ENCODE measurements around the gene PLXDC2.

Gene PLXDC2

DNA sequence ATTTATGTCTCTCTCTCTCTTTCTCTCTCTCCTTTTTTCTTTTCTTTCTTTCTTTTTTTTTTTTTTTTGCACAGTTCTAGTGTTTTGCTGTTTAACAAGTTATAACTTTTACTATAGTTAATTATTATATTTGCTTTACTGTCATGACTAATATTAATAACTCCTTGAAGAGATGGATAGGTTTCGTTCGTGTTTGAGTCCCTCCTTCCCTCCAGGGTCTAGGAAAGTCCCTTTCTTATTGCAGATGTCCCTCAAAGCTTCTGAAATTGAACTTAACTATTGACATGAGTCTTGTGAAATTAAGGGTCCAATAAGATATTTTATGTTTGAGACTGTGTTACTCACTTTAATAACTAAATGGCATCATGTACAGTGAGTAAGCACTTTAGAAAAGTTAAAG, 131.4 kb downstream of the PLXDC2 start:
- Histone ChIP-seq H3K9ac (ENCODE audit: low read length) (no peak overlapping the region), H3K4me3 (ENCODE audit: low read depth in 1 of 2, low read length in 2 of 2) (no peak overlapping the region), H3K36me3 (ENCODE audit: insufficient read depth, low read length) (no peaks in the 10 kb centered on the region), H3K27me3 (ENCODE audit: control insufficient read depth in 1 of 2, insufficient read depth in 2 of 2, low read length in 2 of 2) (no peaks in the 10 kb centered on the region), H3K27ac (ENCODE audit: low read depth, low read length) (no peak overlapping the region), H3K9me3 (ENCODE audit: low read length) (no peaks in the 10 kb centered on the region), H3K4me1 (ENCODE audit: insufficient read depth, low read length) (peaks cover 25% of the 10 kb centered on the region)

- Histone ChIP-seq H3K4me3 (ENCODE audit: low read depth in 1 of 2, low read length in 2 of 2) (no peak overlapping the region), H3K27me3 (ENCODE audit: control insufficient read depth in 1 of 2, insufficient read depth in 2 of 2, low read length in 2 of 2) (no peaks in the 10 kb centered on the region), H3K9me3 (ENCODE audit: low read length) (no peaks in the 10 kb centered on the region), H3K27ac (ENCODE audit: low read depth, low read length) (no peak overlapping the region), H3K36me3 (ENCODE audit: insufficient read depth, low read length) (no peaks in the 10 kb centered on the region), H3K9ac (ENCODE audit: low read length) (no peak overlapping the region), H3K4me1 (ENCODE audit: insufficient read depth, low read length) (peaks cover 9% of the 10 kb centered on the region)
Observed at GRCh38 chr10:19952224-19953010, 136.2 kb downstream of the PLXDC2 start.

DNA sequence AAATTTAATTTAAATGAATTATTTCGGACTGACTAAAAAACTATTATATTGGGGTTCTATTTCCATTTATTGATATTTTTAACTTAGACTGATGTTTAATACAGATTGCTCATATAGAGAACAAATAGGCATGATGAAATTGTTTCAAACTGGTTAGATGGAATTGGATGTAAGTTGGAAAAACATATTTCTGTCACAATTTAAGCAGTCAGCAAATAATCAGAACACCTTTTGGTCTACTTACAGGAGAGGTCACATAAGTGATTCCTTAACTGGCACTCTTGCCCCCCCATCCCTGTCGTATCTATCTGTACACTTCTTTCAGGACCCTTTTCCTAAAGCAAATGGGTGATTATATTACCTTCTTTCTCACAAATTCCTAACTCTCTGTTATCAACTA, 138.4 kb downstream of the PLXDC2 start:
- peaks cover 9% of the 10 kb centered on the region for H3K4me1 ChIP-seq (ENCODE audit: insufficient read depth, low read length)
- no peak overlapping the region for H3K27ac ChIP-seq (ENCODE audit: low read depth, low read length)
- H3K36me3 ChIP-seq (ENCODE audit: insufficient read depth, low read length) = no peaks in the 10 kb centered on the region
- H3K9me3 ChIP-seq (ENCODE audit: low read length) = no peaks in the 10 kb centered on the region
- no peak overlapping the region for H3K4me3 ChIP-seq (ENCODE audit: low read depth in 1 of 2, low read length in 2 of 2)
- no peaks in the 10 kb centered on the region for H3K27me3 ChIP-seq (ENCODE audit: control insufficient read depth in 1 of 2, insufficient read depth in 2 of 2, low read length in 2 of 2)
- no peak overlapping the region for H3K9ac ChIP-seq (ENCODE audit: low read length)

- no peak overlapping the region for H3K9ac ChIP-seq (ENCODE audit: low read length)
- no peaks in the 10 kb centered on the region for H3K36me3 ChIP-seq (ENCODE audit: insufficient read depth, low read length)
- H3K9me3 ChIP-seq (ENCODE audit: low read length) = no peaks in the 10 kb centered on the region
- no peak overlapping the region for H3K27ac ChIP-seq (ENCODE audit: low read depth, low read length)
- peaks cover 9% of the 10 kb centered on the region for H3K4me1 ChIP-seq (ENCODE audit: insufficient read depth, low read length)
- no peaks in the 10 kb centered on the region for H3K27me3 ChIP-seq (ENCODE audit: control insufficient read depth in 1 of 2, insufficient read depth in 2 of 2, low read length in 2 of 2)
- H3K4me3 ChIP-seq (ENCODE audit: low read depth in 1 of 2, low read length in 2 of 2) = no peak overlapping the region
Observed at GRCh38 chr10:19956516-19957032, 140.3 kb downstream of the PLXDC2 start.

DNA sequence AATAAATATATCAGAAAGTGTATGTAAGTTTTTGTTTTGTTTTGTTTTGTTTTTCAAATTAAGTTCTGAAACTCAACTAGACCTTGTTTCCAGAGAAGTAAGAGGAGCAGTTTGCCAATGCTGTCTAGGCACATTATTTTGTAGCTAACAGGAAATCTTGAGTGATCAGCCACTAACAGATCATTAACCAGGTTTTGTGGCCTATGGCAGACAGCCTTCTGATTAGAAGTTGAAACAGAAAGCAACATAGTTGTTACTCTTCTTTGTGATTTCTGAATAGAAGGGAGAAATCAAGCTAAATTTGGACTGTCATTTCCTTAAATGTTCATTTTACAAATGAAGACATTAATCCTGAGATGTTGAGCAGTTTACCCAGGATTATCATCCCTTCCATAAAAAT, 142.6 kb downstream of the PLXDC2 start:
- Histone ChIP-seq H3K4me3 (ENCODE audit: low read depth in 1 of 2, low read length in 2 of 2) (no peak overlapping the region), H3K4me1 (ENCODE audit: insufficient read depth, low read length) (peaks cover 3% of the 10 kb centered on the region), H3K9ac (ENCODE audit: low read length) (no peak overlapping the region), H3K27me3 (ENCODE audit: control insufficient read depth in 1 of 2, insufficient read depth in 2 of 2, low read length in 2 of 2) (no peaks in the 10 kb centered on the region), H3K27ac (ENCODE audit: low read depth, low read length) (no peak overlapping the region), H3K36me3 (ENCODE audit: insufficient read depth, low read length) (no peaks in the 10 kb centered on the region), H3K9me3 (ENCODE audit: low read length) (no peaks in the 10 kb centered on the region)

DNA sequence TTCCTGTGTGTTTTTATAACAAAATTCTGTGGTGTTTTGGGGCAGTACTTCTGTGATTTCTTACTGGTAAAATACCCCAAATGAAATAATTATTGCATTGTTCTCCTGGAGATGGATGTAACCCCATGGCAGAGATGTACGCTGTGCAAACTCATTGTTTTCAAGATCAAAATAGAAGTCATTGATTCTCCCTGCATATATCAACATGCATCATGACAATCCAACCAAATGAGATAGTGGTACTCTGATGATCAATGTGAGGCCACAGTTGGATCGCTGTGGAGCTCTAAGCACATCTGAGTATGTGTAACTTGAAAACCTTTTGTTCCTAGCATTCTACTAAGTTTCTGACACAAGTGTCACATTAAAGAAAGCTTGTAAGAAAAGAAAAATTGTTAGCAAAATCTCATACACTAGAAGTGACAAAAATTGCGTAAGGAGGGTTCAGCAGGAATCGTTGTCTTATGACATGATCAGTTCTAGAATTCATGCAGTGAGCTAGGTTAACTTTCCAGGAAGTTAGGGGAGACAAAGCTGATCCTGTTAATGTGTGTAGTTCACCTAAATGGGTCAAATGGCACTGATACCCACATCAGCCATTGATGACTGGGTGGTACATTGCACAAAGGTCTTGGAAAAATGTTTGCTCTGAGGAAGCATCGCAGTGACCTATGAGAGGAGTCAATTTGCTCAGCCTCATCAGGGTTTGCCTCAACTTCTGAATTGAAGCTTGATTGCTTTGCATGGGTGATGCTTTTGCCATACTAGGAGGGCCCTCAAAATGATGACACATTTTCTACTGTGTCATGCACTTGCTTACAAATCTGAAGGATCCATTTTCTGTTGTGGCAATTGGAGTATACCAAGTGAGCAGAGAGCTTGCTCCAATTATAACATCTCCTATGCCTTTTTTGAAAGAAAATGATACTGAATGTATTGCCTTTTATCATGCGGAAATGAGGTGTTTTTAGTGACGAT, 145.1 kb downstream of the PLXDC2 start:
- Histone ChIP-seq H3K9ac (ENCODE audit: low read length) (no peak overlapping the region), H3K4me1 (ENCODE audit: insufficient read depth, low read length) (no peaks in the 10 kb centered on the region), H3K27me3 (ENCODE audit: control insufficient read depth in 1 of 2, insufficient read depth in 2 of 2, low read length in 2 of 2) (no peaks in the 10 kb centered on the region), H3K9me3 (ENCODE audit: low read length) (no peaks in the 10 kb centered on the region), H3K4me3 (ENCODE audit: low read depth in 1 of 2, low read length in 2 of 2) (no peak overlapping the region), H3K36me3 (ENCODE audit: insufficient read depth, low read length) (no peaks in the 10 kb centered on the region), H3K27ac (ENCODE audit: low read depth, low read length) (no peak overlapping the region)

- Histone ChIP-seq H3K4me3 (ENCODE audit: low read depth in 1 of 2, low read length in 2 of 2) (no peak overlapping the region), H3K9ac (ENCODE audit: low read length) (no peak overlapping the region), H3K27ac (ENCODE audit: low read depth, low read length) (no peak overlapping the region), H3K9me3 (ENCODE audit: low read length) (no peaks in the 10 kb centered on the region), H3K36me3 (ENCODE audit: insufficient read depth, low read length) (no peaks in the 10 kb centered on the region), H3K27me3 (ENCODE audit: control insufficient read depth in 1 of 2, insufficient read depth in 2 of 2, low read length in 2 of 2) (no peaks in the 10 kb centered on the region), H3K4me1 (ENCODE audit: insufficient read depth, low read length) (no peaks in the 10 kb centered on the region)
Observed at GRCh38 chr10:19964625-19965024, 148.4 kb downstream of the PLXDC2 start.

GRCh38 chr10:19966751-19967150, 150.5 kb downstream of the PLXDC2 start:
- no peak overlapping the region for H3K4me3 ChIP-seq (ENCODE audit: low read depth in 1 of 2, low read length in 2 of 2)
- no peaks in the 10 kb centered on the region for H3K9me3 ChIP-seq (ENCODE audit: low read length)
- H3K9ac ChIP-seq (ENCODE audit: low read length) = no peak overlapping the region
- peaks cover 13% of the 10 kb centered on the region for H3K4me1 ChIP-seq (ENCODE audit: insufficient read depth, low read length)
- no peaks in the 10 kb centered on the region for H3K27me3 ChIP-seq (ENCODE audit: control insufficient read depth in 1 of 2, insufficient read depth in 2 of 2, low read length in 2 of 2)
- H3K27ac ChIP-seq (ENCODE audit: low read depth, low read length) = no peak overlapping the region
- H3K36me3 ChIP-seq (ENCODE audit: insufficient read depth, low read length) = no peaks in the 10 kb centered on the region

GRCh38 chr10:19967981-19968380, 151.7 kb downstream of the PLXDC2 start:
- H3K9ac ChIP-seq (ENCODE audit: low read length) = no peak overlapping the region
- H3K36me3 ChIP-seq (ENCODE audit: insufficient read depth, low read length) = no peaks in the 10 kb centered on the region
- H3K4me1 ChIP-seq (ENCODE audit: insufficient read depth, low read length) = peaks cover 13% of the 10 kb centered on the region
- no peak overlapping the region for H3K4me3 ChIP-seq (ENCODE audit: low read depth in 1 of 2, low read length in 2 of 2)
- H3K9me3 ChIP-seq (ENCODE audit: low read length) = no peaks in the 10 kb centered on the region
- no peaks in the 10 kb centered on the region for H3K27me3 ChIP-seq (ENCODE audit: control insufficient read depth in 1 of 2, insufficient read depth in 2 of 2, low read length in 2 of 2)
- no peak overlapping the region for H3K27ac ChIP-seq (ENCODE audit: low read depth, low read length)

DNA sequence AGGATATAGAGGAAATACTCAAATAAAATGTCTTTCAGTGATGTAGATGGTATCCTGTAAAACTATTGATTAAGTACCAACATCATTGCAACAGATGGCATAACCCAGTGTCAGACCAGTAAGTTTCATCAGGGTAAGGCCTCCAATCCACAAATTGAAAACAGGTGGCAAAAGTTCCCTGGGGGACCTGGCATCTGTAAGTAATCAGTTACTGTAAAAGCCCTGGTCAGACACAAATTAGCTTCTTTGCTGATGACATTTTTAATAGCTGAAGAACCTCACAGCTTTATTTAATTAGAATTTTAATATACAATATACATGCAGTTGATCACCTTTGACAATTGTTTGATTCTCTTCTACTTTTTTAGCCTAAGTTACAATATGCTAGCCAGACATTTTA, 152.5 kb downstream of the PLXDC2 start:
- H3K4me1 ChIP-seq (ENCODE audit: insufficient read depth, low read length) = peaks cover 13% of the 10 kb centered on the region

GRCh38 chr10:19970256-19970655, 154.0 kb downstream of the PLXDC2 start:
- Histone ChIP-seq H3K4me1 (ENCODE audit: insufficient read depth, low read length) (peaks cover 13% of the 10 kb centered on the region), H3K4me3 (ENCODE audit: low read depth in 1 of 2, low read length in 2 of 2) (no peak overlapping the region), H3K36me3 (ENCODE audit: insufficient read depth, low read length) (no peaks in the 10 kb centered on the region), H3K9ac (ENCODE audit: low read length) (no peak overlapping the region), H3K9me3 (ENCODE audit: low read length) (no peaks in the 10 kb centered on the region), H3K27ac (ENCODE audit: low read depth, low read length) (no peak overlapping the region), H3K27me3 (ENCODE audit: control insufficient read depth in 1 of 2, insufficient read depth in 2 of 2, low read length in 2 of 2) (no peaks in the 10 kb centered on the region)

More for the DNA sequence above, 152.5 kb downstream of the PLXDC2 start:
- no peaks in the 10 kb centered on the region for H3K9me3 ChIP-seq (ENCODE audit: low read length)
- H3K36me3 ChIP-seq (ENCODE audit: insufficient read depth, low read length) = no peaks in the 10 kb centered on the region
- H3K9ac ChIP-seq (ENCODE audit: low read length) = no peak overlapping the region
- no peak overlapping the region for H3K27ac ChIP-seq (ENCODE audit: low read depth, low read length)
- H3K4me3 ChIP-seq (ENCODE audit: low read depth in 1 of 2, low read length in 2 of 2) = no peak overlapping the region
- H3K27me3 ChIP-seq (ENCODE audit: control insufficient read depth in 1 of 2, insufficient read depth in 2 of 2, low read length in 2 of 2) = no peaks in the 10 kb centered on the region

All from muscle layer of colon (tissue), 2 donors.